GM21737 (cell line): ENCODE data around the gene RNF212.

Source experiments
- ATAC-seq: cut with Tn5 transposase; IDR thresholded peaks from one replicate; pipeline ENCODE4 v1.9.1; 2021; ENCODE audit warnings: mild to moderate bottlenecking, moderate library complexity; ENCODE audit not compliant: unreplicated experiment

Gene RNF212

DNA sequence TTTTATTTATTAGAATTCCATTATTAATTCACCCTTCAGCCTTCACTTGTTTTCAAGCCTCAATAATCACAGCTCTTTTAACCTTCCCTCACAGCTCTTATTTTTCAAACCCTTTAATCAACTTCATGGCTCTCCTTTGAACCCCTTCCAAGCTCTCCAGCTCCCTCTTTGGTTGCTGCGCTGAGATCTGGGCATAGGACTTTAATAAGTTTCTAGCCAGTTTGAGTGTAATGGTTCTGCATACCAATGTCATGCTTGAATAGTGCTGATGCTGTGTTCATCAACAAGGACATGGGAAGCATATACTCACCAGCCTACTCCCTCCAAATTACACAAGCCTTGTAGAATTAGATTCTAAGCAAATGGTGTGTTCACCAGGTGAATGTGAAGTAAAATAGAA, 3.5 kb upstream of the RNF212 start:
- no peak for ATAC-seq

DNA sequence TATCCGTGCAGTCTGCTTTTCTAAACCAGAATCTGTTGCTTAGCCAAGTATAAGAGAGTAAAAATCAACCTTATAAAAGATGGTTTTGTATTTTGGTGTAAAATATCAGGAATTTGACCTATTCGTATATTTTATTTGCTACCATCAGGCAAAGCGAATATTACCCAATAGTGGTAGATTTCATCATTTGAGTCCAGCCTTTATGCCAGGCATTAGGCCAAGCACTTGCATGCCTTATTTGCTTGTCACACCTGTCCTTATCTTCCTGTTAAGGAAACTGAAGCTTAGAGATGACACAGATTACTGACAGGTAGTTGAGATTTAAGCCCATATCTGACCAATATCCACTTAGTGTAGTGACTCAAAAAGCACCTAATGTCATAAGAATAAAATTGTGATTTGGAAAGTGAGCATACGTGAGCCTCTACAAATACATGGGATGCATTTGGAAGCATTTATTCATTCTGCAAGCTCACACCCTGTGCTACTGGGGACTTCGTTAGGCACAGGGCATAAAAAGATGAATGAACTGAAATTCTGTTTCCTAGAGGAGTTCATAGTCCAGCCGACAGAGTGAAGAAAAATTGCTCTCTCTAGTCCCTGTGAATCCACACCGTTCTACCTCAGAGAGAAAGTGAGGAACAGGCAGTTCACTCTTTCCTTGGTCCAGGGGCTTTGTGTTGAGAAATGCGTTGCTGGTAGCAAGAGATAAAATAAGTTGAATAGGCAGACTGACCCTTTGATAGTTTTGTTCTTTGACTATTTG, 2.3 kb upstream of the RNF212 start:
- ATAC-seq = no peak

DNA sequence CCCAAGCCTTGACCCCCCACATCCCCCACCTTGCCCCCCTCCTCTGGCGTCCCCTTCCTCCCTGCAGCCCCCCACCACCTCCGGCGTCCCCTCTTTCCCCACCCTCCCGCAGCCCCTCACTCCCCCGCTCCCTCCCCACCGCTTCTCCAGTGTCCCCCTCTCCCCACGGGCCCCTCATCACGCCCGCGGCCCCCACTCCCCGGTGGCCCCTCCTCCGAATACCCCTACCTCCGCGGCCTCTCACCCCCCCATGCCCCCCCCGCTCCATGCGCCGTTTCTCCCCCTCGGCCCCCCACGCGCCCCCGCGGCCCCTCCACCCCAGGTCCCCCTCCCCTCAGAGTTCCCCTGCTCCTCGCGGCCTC, 562 bp downstream of the RNF212 start:
- no peak for ATAC-seq

- ATAC-seq = no peak
Measured at GRCh38 chr4:1112174-1112820, 1.1 kb downstream of the RNF212 start.

GRCh38 chr4:1111259-1111809, 2.0 kb downstream of the RNF212 start:
- no peak for ATAC-seq

DNA sequence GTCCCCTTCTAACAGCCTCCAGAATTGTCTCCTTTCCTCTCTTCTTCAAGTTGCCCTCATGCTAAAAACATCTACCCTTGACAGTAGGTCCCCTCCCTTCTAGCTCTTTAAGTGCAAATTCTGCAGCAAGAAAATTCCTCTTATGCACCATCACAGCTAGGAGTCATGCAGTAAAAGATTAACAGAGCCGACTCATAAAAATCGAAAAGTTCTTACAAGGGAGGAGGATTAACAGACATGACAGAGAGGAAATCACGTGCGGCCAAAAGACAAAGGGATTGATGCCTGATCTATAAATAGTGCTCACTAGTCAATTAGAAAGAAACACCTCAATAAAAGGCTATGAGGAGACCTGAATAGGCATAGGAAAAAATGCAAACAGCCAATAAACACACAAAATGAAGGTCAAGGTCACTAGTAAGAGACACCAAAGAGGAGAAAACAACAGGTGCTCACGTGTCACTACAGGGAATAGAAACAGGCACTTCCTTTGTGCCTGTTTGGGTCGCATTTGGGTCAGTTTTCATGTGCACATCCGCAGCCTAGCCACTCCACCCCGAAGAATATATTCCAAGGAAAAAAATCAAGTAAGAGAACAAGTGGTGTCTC, 3.4 kb downstream of the RNF212 start:
- no peak for ATAC-seq

DNA sequence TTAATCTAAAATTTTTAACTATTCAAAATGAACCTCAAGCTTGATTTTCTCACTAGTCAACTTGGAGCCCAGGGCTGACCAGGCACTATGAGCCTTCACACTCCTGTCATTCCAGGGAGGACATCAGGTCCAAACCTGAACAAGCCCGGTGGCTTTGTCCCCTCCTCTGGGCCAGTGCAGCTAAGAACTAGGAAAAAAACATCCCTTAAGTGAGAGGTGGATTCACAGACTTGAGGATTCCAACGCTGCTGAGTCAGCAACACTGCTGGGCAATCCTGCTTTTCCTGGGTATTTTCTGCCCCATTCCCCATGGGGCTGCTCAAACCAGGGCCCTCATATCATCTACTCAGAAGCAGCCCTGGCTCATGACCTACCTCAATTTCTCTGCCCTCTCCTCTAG, 4.0 kb downstream of the RNF212 start:
- ATAC-seq = no peak

GRCh38 chr4:1105662-1106061, 7.7 kb downstream of the RNF212 start:
- ATAC-seq = no peak

- no peak for ATAC-seq
Measured at GRCh38 chr4:1105067-1105466, 8.3 kb downstream of the RNF212 start.

DNA sequence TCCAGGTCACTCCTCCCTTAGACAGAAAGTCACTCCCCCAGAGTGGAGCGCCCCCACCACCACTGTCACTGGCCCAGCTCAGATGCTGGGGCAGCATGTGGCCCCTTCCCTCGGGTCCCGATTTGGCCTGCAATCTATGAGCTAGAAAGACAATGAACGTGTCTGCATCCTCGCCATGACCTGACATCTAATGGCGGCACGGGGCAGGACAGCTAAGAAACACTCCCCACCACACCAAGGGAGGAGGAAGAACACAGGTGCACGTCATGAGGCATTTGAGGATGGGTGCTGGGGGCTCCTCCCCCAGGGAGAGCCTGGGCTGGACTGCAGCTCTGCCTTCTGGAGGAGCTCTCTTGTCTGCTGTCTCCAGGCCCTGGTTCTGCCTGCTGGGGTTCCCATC, 8.7 kb downstream of the RNF212 start:
- no peak for ATAC-seq

DNA sequence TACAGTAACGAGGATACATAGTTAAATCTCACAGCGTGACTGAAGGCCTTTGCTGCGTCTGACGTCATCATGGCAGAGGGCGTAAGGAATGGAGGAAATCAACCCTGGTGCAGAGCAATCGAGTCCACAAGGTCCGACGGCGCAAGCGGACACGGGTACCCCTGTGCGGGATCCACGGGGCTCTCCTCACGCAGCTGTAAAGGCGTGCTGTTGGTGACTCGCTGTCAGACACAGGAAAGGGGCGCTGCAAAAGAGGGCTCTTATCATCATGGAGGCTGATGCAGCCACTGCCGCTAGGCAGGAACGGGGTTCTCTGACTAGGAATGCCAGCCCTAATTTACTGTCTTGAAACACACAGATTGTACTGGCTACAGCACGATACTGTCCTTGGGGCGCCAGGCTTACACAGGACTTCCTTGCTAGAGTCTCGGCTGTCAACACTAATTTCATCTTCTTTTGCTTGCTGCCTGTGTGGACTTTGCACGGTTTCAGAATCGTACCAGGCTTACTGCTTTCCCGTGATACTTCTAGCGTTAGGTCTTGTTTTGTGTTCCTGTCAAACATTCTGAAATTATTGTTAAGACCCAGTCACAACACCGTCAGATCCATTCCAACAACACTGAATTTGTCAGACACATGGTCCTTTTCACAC, 13.6 kb downstream of the RNF212 start:
- ATAC-seq = no peak

GRCh38 chr4:1099270-1099669, 14.1 kb downstream of the RNF212 start:
- ATAC-seq = no peak

DNA sequence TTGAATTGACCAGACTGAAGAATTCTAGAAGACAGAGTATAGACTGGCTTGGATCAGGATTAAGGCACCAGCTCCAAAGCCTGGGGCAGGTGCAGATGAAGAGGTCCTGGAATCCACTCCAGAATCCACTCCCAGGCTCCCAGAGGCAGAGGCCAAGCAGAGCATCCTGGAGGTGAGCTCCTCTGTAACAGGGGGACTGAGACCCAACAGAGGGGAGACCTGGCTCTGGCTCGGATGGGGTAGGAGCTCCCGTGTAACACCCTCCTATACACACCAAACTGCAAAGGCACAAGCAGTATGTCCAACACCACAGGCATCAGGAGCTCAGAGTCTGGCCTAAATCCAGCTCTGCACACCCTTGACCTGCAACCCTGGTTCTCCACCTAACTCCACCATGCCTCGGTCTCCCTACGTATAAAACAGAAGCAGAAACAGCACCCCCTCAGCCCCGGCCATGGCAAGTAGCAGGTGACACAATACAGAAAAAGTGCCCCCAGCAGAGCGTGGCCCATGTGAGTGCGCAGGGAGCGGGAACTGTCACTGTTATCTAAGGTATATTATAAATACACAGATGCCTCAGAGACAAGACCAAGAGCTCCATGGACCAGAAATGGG, 14.9 kb downstream of the RNF212 start:
- ATAC-seq = no peak

DNA sequence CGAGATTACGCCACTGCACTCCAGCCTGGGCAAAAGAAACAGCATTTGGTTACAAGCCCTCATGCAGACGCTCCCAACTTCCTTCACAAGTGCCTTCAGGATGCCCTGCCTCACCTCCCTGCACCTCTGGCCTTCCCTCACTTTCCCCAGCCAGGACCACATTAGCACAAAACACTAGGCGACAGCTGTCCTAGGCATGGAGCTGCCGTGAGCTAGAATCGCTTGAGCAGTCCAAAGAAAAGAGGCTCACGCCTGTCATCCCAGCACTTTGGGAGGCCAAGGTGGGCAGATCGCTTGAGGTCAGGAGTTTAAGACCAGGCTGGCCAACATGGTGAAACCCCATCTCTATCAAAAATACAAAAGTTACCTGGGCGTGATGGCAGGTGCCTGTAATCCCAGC, 15.8 kb downstream of the RNF212 start:
- no peak for ATAC-seq

GRCh38 chr4:1096841-1097240, 16.5 kb downstream of the RNF212 start:
- ATAC-seq = no peak

DNA sequence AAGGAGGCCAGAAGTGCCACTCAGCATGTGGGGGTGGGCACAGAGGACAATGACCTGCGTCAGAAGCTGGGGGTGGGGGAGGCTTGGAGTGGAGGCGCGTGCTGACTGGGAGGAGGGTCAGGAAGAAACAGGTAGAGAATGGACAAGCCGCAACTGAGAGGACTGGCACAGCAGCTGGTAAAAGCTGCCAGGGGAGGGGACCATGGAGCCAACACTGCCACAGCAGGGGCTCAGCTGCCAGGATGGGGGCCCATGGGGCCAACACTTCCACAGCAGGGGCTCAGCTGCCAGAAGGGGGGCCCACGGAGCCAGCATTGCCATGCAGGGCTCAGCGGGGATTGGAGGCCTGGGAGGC, 19.1 kb downstream of the RNF212 start:
- ATAC-seq = no peak

GRCh38 chr4:1093391-1094335, 19.7 kb downstream of the RNF212 start:
- no peak for ATAC-seq

GRCh38 chr4:1092983-1093361, 20.4 kb downstream of the RNF212 start:
- no peak for ATAC-seq

DNA sequence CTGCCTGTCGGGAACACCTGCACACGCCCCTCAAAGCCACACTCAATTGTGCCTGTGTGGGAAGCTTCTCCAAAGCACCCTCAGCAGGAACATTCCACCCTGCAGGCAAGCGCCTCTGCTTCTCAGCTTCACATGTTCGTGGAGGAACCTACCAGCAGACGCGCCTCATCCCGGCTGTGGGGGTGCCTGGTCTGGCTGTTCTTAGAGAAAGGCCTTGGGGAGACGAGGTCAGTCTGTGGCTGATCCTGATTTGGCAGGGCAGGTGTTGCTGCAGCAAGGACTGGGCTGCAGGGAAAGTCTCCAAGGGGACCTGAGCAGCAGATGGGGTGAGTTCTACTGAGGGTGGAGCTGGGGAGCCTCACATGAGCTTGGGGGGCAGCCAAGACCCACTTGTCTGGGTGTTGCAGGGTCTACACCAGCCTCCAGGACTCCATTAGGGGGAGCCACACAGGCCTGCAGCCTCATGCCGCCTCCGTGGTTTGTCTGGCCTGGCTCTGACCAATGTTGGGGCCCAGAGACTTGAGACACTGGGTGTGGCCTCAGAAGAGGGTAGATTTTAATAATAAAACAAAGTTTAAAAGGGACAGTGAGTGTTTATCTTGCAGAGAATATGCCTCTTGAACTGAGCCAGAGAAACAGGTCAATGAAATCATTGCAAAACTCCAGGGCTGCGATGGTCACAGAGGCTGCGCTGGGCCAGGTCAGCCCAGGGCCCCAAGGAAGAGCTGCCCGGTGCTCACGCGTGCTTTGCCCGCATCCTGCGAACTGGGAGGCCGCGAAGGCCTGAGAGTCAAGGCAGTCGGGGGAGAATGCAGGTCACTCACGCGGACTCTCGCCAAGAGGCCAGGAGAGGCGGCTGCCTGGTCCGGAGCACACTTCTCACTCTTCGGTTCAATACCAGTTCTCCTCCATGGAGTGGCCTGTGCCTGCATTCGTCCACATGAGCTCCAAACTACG, 21.1 kb downstream of the RNF212 start:
- no peak for ATAC-seq
